IMR-90 (cell line): ENCODE results near the gene GPR171. TPM values are rescaled to one million over a fixed set of nuclear protein-coding genes. Genes with fewer than 3 reads are reported as not detected.

Source experiments
- ATAC-seq: fragments of 200-7000 bp; cut with Tn5 transposase; 2 replicates; pipeline ENCODE4 v1.9.1; 2020; ENCODE audit warnings: low read depth, mild to moderate bottlenecking, moderate library complexity
- BruUV-seq: library from RNA; stranded (reverse); fragments of 400-500 nt; replicated peaks from 2 replicates; lab custom pipeline; 2021; lab: Mats Ljungman, UMichigan
- CTCF ChIA-PET: fragments of 300-600 bp; formaldehyde crosslinking; extraction: SDS; loops from one replicate; lab custom pipeline; 2021; ENCODE audit warnings: antibody characterized with exemption; lab: Yijun Ruan, JAX
- POLR2A ChIA-PET: fragments of 300-600 bp; sonication (Branson Sonifier 250); formaldehyde crosslinking; loops from one replicate; lab custom pipeline; 2022; ENCODE audit warnings: antibody characterized with exemption; ENCODE audit not compliant: unreplicated experiment; lab: Charles Lee
- DNase-seq: peaks from one replicate; pipeline ENCODE4 v3.0.0; 2013
- H2AFZ ChIP-seq: replicated peaks from 2 replicates; pipeline ENCODE3; 2013; ENCODE audit warnings: low read length, mild to moderate bottlenecking; ENCODE audit not compliant: poor library complexity
- H2AK5ac ChIP-seq: 2 replicates; pipeline ENCODE4 v1.6.1; 2013; ENCODE audit warnings: low read depth, low read length, inconsistent platforms
- H2AK9ac ChIP-seq: replicated peaks from 2 replicates; pipeline ENCODE3; 2013; ENCODE audit warnings: mild to moderate bottlenecking, low read depth, low read length, moderate library complexity; ENCODE audit not compliant: poor library complexity
- H2BK120ac ChIP-seq: 2 replicates; pipeline ENCODE4 v1.6.1; 2013; ENCODE audit warnings: low read depth, low read length, inconsistent platforms
- H2BK15ac ChIP-seq: 3 replicates; pipeline ENCODE4 v1.6.1; 2013; ENCODE audit warnings: low read depth, low read length, inconsistent platforms
- H2BK20ac ChIP-seq: 2 replicates; pipeline ENCODE4 v1.6.1; 2013; ENCODE audit warnings: low read depth, mild to moderate bottlenecking, inconsistent platforms, low read length, moderate library complexity
- H2BK5ac ChIP-seq: 2 replicates; pipeline ENCODE4 v1.6.1; 2013; ENCODE audit warnings: mild to moderate bottlenecking, low read depth, low read length, inconsistent platforms; ENCODE audit not compliant: poor library complexity, severe bottlenecking
- H3K14ac ChIP-seq: replicated peaks from 2 replicates; pipeline ENCODE4 v1.6.1; 2013; ENCODE audit warnings: low read depth, low read length, inconsistent platforms
- H3K18ac ChIP-seq: 2 replicates; pipeline ENCODE4 v1.6.1; 2013; ENCODE audit warnings: low read depth, low read length, control low read depth
- H3K23ac ChIP-seq: 2 replicates; pipeline ENCODE4 v1.6.1; 2013; ENCODE audit warnings: low read depth, low read length, inconsistent platforms
- H3K27ac ChIP-seq: 2 replicates; pipeline ENCODE4 v1.5.1; 2013; ENCODE audit warnings: mild to moderate bottlenecking, control low read depth, low read length; ENCODE audit not compliant: insufficient read depth
- H3K27me3 ChIP-seq: 2 replicates; pipeline ENCODE4 v1.6.1; 2013; ENCODE audit warnings: low read length; ENCODE audit not compliant: control insufficient read depth, insufficient read depth
- H3K36me3 ChIP-seq: 2 replicates; pipeline ENCODE4 v1.6.1; 2013; ENCODE audit warnings: low read length, mixed read lengths; ENCODE audit not compliant: control insufficient read depth, insufficient read depth
- H3K4ac ChIP-seq: 2 replicates; pipeline ENCODE4 v1.6.1; 2013; ENCODE audit warnings: low read depth, low read length, inconsistent platforms
- H3K4me1 ChIP-seq: 2 replicates; pipeline ENCODE4 v1.6.1; 2013; ENCODE audit warnings: low read length, mixed read lengths; ENCODE audit not compliant: control insufficient read depth, insufficient read depth
- H3K4me2 ChIP-seq: 2 replicates; pipeline ENCODE4 v1.6.1; 2013; ENCODE audit warnings: low read depth, mild to moderate bottlenecking, control low read depth, low read length, moderate library complexity
- H3K4me3 ChIP-seq: 2 replicates; pipeline ENCODE4 v1.5.1; 2013; ENCODE audit warnings: low read depth, mild to moderate bottlenecking, control low read depth, low read length, moderate library complexity; ENCODE audit not compliant: insufficient read depth
- H3K56ac ChIP-seq: 2 replicates; pipeline ENCODE4 v1.6.1; 2013; ENCODE audit warnings: low read length, inconsistent platforms; ENCODE audit not compliant: insufficient read depth; ENCODE audit errors: extremely low read depth
- H3K79me1 ChIP-seq, 2 experiments: 2 replicates each; pipeline ENCODE4 v1.6.1; 2013; ENCODE audit warnings: low read length in 2 of 2, inconsistent platforms in 1 of 2, low read depth in 1 of 2
- H3K9ac ChIP-seq: 2 replicates; pipeline ENCODE4 v1.6.1; 2013; ENCODE audit warnings: low read depth, low read length, control low read depth
- H3K9me1 ChIP-seq: 2 replicates; pipeline ENCODE4 v1.6.1; 2013; ENCODE audit warnings: low read length, inconsistent platforms; ENCODE audit not compliant: insufficient read depth
- H3K9me3 ChIP-seq: 2 replicates; pipeline ENCODE4 v1.6.1; 2013; ENCODE audit warnings: low read length; ENCODE audit not compliant: control insufficient read depth, insufficient read depth
- H4K20me1 ChIP-seq: 2 replicates; pipeline ENCODE4 v1.6.1; 2013; ENCODE audit warnings: low read length, inconsistent platforms; ENCODE audit not compliant: insufficient read depth
- H4K5ac ChIP-seq: 2 replicates; pipeline ENCODE4 v1.6.1; 2013; ENCODE audit warnings: mild to moderate bottlenecking, low read depth, low read length, control low read depth
- H4K8ac ChIP-seq, 2 experiments: 2 replicates each; pipeline ENCODE4 v1.6.1; 2013; ENCODE audit warnings: low read depth in 2 of 2, low read length in 2 of 2, control low read depth in 1 of 2, inconsistent platforms in 1 of 2
- H4K91ac ChIP-seq: 2 replicates; pipeline ENCODE4 v1.6.1; 2013; ENCODE audit warnings: low read depth, low read length, inconsistent platforms; ENCODE audit not compliant: insufficient read depth
- FOS ChIP-seq: fragments of 150-350 bp; IDR thresholded peaks from 2 replicates; pipeline ENCODE4 v1.6.1; 2016; ENCODE audit warnings: low read depth, low read length
- MAZ ChIP-seq: IDR thresholded peaks from 2 replicates; pipeline ENCODE4 v1.6.1; 2012; ENCODE audit warnings: low read depth, mild to moderate bottlenecking, low read length, improper control_type of control experiment, moderate library complexity, borderline replicate concordance
- POLR2A ChIP-seq: IDR thresholded peaks from 2 replicates; pipeline ENCODE4 v1.6.1; 2012; ENCODE audit warnings: mild to moderate bottlenecking, low read depth, low read length
- WGBS, 2 experiments: methylation state at CpG; one replicate each; pipeline versions ENCODE4 v1.1.5 to v1.1.7; 2013; ENCODE audit warnings: missing lambda C conversion rate in 2 of 2; ENCODE audit not compliant: insufficient read length in 1 of 2; ENCODE audit errors: extremely low coverage in 2 of 2; 5-methylcytosine and 5-hydroxymethylcytosine counted together
- dilution Hi-C: fragments of 300-500 bp; cut with HindIII; formaldehyde crosslinking; loops from one replicate; pipeline ENCODE4 v1.14.3; 2018; ENCODE audit warnings: low sequenced_read_pairs; ENCODE audit not compliant: unreplicated experiment
- in situ Hi-C: fragments of 300-500 bp; cut with MboI; formaldehyde crosslinking; loops from 3 replicates; pipeline ENCODE4 v1.14.3; 2019; ENCODE audit warnings: low sequenced_read_pairs, inconsistent platforms, mixed read lengths
- intact Hi-C: fragments of 100-400 bp; cut with micrococcal nuclease; formaldehyde crosslinking; loops from 2 replicates; pipeline ENCODE4 v1.10.0; 2022
- polyA plus RNA-seq, 3 experiments: library from polyadenylated mRNA; depleted of rRNA; stranded (reverse); fragments of >200 nt; gene quantifications; 2 replicates each; pipeline ENCODE4 v1.2.3, GENCODE V29; 2012; ENCODE audit warnings: low replicate concordance in 1 of 3
- total RNA-seq: library from RNA; depleted of rRNA; stranded (reverse); fragments of >200 nt; gene quantifications from 2 replicates; pipeline ENCODE4 v1.2.3, GENCODE V29; 2012

Gene GPR171
- total and polyA plus RNA-seq, 2 of the 4 experiments (the other 2 are of a cell fraction) = not detected

DNA sequence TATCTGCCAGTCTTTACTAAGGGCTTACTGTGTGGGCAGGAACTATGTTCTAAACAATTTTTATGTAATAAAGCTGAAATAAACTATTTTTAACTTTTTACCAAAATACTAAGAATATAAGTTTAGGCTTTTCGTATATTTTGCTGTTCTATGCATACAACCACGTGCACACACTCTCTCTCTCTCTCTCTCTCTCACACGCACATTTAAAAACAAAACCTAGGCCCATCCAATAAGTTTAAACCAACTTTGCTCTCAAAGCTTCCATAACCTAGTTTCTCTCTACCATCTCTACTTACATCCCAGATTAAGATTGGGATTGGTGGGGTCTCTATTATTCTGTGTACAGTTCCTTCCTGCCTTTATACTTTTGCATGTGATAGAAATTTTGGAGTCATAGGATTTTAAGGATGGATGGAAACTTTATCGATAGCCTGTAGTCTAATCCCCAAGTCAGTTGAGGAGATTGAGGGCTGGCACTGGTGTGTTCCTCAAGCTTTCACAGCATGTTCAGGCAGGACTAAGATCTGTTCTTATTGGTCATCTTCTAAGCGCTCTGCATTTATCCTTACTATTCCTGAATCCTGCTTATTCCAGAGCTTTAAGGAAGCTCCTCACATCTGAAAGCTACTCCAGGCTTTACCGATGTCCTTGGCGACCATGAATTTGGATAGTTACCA lies 1.8 kb downstream of the GPR171 start:
- Histone ChIP-seq H3K79me1 (no peaks in the 10 kb centered on the region), H2BK15ac (no peak overlapping the region), H4K5ac (no peak overlapping the region), H4K8ac (no peak overlapping the region), H2BK120ac (no peak overlapping the region), H4K91ac (no peak overlapping the region), H3K4me1 (peaks cover 2% of the 10 kb centered on the region; the same call in 1 of the 2 replicates), H3K56ac (no peak overlapping the region), H3K27me3 (no peaks in the 10 kb centered on the region), H3K27ac (no peak overlapping the region), H4K20me1 (no peaks in the 10 kb centered on the region), H3K9ac (no peak overlapping the region), H3K9me3 (no peaks in the 10 kb centered on the region), H2BK20ac (no peak overlapping the region), H3K14ac (no peak overlapping the region), H3K9me1 (peaks cover 3% of the 10 kb centered on the region; the same call in 1 of the 2 replicates), H2AFZ (no peak overlapping the region), H3K23ac (no peak overlapping the region), H3K4ac (no peak overlapping the region), H2AK9ac (no peak overlapping the region), H3K4me3 (no peak overlapping the region), H3K4me2 (no peak overlapping the region), H3K36me3 (no peaks in the 10 kb centered on the region), H3K18ac (no peak overlapping the region), H2BK5ac (no peak overlapping the region), H2AK5ac (no peak overlapping the region)
- DNase-seq (no peak), ATAC-seq (no peak)
- no TSS peak for BruUV-seq
- TF ChIP-seq MAZ = no peak
- no peak for TF ChIP-seq FOS
- TF ChIP-seq POLR2A = no peak
- in situ Hi-C loops (no loop called here), dilution Hi-C loops (no loop called here), intact Hi-C loops (no loop called here)
- ChIA-PET POLR2A (no interaction called here), CTCF (interaction anchor here (1.0 to 1.6 kb wide), 2 partner anchors 8 to 33 kb away, joined by 3 to 5 read pairs; no protein-coding TSS in a partner anchor)
- WGBS, 2 experiments = 100% methylated on average over 1 of the region's 7 CpGs
